Hepatic stellate cell (primary cell): Measurements from ENCODE around the gene DBN1.

Experiments used
- DNase-seq: peaks from one replicate; pipeline ENCODE4 v3.0.0; 2011; ENCODE audit warnings: low spot score

DBN1 gene

DNA sequence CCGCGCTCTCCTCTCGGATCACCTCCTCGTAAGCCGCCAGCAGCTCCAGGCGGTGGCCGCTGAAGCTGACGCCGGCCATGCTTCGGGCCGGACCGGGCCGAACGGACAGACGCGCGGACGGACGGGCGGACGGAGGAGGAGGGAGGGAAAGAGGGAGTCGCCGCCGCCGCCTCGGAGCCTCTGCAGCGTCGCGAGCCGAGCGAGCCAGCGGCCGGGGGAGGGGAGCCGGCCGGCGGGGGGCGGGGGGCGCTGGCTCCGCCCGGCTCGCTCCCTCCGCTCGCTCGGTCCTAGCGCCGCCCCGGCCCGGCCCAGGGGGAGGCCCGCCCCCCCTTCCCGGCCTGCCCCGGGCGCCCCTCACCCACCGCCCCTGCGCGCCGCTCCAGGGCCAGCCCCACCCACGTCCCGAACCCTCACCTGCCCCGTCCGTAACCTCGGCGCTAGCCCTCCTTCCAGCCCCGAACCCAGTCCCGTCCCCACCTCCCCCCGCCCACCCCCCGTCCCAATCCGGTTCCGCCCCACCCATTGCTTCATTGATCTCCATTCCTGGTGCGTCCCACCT is at the start of gene DBN1:
TSS of gene DBN1 (minus strand) at position 192 of the 559 bp plus-strand sequence. CDS start at position 79, 113 bp downstream.
- peak; percentile 89 for DNase-seq

DNA sequence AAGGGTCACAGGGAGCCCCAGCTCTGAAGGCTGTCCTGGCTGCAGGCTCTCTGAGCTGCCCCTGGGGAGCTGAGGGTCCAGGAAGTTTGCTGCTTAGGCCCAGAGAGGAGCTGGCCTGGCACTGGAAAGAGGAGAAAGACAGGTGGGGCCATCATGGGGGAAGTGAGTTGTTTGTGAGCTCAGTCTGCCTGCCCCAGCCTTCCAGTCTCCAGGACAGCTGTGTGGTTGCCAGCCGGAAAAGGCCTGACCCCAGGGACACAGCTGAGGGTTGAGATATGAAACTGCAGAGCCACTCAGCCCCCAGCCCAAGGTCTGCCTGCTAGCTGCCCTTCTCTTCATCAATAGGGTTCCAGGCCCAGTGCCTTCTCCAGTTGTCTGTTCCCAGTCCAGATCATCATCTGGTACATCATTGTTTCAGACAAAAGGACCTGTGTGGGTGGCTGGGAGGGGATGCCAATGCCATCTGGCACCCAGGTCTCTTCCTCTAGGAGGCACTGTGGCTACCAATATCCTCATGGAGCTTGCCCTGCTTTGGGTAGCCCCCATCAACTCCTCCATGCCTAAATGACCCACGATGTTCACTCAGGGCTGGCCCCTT is 47.6 kb upstream of the DBN1 start:
- no peak for DNase-seq

DNA sequence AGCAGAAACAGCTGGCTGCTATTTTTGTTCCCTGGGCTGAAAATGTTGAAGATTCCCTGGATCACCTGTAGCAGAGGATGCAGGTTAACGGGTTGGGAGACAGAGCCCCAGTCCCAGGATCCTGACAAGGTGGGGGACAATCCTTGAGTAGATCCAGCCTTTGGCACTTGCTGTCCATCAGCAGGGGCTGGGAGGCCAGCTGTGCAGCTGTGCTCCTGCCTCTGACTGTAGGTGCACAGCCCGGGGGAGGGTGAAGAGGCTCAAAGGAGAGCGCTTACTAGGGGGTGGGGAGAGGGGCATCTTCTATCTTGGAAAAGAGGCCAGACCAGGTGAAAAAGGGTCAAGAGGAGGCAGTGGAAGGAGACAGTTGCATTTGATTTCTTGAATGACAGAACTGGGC is 46.8 kb upstream of the DBN1 start:
- no peak for DNase-seq

DNA sequence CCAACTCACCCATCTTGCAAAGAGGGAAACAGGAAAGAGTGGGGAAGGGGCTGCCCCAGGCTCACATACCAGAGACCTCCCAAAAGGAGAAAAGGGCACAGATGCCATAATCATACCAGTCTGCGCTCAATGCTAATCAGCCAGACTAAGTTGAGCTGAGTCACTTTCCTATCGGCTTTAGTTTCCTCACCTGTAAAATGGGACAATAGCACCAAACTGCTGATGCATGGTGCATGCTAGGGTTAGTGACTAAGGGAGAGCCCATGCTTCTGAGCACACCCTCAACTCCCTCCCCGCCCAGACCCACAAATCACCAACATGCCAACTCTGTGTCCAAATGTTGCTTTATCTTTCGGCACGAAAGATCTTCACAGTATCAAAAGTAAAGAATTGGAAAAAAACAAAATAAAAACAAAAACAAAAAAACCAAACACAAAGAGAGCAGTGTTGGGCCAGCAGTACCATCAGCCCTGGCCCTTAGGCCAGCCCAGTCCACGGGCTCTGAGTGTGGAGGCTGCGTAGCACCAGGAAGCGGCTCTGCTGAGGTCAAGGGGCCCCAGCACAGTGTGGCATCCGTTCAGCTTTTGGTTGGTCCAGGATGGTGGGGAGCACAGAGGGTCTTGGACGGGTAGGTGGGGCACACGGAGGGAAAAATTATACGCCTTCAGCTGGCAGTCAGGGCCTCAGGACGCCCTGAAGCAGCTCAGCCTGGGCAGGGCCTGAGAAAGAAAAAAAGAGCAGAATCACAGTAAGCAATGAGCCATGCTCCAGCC is 46.2 kb upstream of the DBN1 start:
- no peak for DNase-seq

DNA sequence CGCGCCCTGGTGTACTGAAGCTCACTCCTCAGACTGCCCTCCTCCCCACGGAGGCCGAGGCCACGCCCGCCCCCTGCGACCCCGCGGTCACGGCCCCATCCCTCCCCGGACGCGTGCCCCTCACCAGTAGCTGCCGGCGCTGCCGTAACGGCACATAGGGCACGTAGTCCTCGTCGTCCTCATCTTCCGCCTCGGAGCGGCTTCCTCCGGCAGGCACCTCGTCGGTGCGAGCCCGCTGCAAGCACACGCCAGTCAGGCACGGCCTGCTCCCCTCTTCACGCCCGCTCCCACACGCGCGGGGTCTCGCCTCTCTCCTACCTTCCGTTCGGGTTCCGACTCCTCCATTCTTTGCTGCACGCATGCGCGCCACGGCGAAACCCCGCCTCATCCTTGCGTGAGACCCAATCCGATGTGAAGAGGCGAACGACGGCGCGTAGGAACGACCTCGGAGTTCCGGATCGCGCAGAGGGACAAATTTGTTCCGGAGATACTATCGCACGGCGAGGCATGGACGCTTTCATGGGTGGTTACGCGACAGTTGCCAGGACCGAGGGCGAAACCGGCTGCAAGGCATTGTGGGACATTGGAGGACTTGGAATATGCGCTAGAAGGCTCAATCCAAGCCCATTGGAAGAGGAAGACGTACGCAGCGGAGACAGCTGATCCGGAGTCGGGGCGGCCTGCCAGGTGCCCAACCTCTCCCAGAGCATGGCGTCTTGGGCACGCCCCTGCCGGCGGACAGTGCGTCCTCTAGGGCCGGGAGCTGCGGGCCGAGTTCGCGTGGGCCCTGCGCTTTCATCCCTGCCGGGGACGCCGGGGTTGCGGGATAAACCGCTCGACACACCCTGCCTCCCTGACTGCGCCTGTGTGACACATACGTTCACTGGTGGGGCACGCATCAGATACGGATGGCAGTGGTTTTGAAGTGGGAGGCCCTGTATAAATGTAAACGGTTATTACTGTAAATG is 43.5 kb upstream of the DBN1 start, which contains the start of gene DDX41:
TSS of gene DDX41 (minus strand) at position 361 of the 968 bp plus-strand sequence. CDS start at position 345, 16 bp downstream.
- peak; percentile 99 for DNase-seq

DNA sequence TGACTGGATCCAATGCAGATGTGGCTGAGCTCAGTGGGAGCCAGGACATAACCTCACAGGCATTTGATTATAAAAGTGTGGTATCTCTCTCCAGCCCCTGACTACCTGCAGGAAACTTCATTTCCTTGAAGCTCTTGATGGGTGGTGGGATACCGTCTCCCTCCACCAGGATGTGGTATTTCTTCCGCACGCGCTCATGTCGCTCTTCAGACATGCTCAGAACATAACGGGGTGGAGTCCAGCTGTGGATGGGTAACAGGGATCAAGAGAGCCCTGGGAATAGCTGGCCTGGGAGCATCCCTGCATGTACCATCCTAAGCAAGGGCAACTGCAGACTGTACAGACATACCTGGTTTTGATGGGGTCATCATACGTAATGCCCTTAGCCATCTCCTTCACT is 42.1 kb upstream of the DBN1 start:
- DNase-seq = no peak

DNA sequence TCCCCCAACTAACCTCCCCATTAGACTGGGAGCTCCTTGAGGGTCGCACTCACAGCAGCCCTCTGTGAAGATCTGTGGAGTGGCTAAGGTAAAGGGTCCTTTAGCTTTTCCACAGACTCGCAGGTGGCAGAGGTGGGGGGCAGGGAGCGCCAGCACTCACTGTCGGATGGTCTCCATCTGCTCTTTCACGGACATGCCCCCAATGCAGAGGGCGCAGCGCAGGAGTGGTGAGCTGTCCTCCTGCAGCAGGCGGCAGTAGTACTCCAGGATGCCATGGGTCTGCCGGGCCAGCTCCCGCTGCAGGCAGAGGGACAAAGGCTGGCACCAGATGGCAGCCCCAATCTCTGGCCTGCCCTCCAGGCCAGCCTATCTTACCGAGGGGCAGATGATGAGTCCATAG is 41.1 kb upstream of the DBN1 start:
- no peak for DNase-seq

DNA sequence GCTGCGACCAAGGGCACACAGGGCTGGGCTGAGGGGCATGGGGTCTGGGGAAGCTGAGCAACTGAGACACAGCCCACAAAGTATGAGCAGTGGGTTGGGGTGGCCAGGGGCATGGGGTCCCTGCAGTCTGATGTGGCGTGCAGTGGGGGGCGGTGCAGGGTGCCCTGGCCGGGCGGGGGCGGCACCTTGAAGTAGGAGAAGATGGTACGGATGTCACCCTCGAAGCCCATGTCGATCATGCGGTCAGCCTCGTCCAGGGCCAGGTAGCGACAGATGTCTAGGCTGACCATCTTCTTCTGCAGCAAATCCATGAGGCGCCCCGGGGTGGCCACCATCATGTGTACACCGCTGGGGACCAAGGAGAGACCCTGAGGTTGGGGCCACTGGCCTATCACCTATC is 40.1 kb upstream of the DBN1 start:
- DNase-seq = no peak

DNA sequence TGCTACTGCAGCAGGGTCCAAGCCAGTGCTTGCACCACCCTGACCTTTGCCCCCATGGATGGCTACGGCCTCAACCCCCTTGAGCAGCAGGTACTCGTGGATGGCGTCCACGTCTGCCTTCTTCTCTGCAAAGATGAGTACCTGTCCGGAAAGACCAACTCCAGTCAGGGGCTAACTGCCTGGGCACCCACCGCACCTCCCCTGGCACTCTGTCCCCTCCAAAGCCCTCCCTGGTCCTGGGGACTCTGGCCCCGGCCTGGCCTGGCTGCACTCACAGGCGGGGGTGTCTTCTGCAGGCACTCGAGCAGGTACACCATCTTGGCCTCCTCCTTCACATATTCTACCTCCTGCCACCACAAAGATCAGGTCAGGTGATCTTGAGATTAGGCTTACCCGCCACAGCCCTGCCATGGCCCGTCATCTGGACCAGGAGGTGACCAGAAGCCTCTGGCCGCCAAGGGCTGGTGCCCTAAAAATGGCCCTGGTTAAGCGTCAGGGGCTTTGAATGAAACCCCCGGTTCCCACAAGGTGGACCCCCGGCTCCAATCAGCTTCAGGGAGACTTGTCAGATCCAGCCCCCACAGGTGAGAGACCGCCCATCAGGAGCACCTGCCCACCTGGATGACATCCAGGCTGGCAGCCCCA is 39.4 kb upstream of the DBN1 start:
- no peak for DNase-seq

DNA sequence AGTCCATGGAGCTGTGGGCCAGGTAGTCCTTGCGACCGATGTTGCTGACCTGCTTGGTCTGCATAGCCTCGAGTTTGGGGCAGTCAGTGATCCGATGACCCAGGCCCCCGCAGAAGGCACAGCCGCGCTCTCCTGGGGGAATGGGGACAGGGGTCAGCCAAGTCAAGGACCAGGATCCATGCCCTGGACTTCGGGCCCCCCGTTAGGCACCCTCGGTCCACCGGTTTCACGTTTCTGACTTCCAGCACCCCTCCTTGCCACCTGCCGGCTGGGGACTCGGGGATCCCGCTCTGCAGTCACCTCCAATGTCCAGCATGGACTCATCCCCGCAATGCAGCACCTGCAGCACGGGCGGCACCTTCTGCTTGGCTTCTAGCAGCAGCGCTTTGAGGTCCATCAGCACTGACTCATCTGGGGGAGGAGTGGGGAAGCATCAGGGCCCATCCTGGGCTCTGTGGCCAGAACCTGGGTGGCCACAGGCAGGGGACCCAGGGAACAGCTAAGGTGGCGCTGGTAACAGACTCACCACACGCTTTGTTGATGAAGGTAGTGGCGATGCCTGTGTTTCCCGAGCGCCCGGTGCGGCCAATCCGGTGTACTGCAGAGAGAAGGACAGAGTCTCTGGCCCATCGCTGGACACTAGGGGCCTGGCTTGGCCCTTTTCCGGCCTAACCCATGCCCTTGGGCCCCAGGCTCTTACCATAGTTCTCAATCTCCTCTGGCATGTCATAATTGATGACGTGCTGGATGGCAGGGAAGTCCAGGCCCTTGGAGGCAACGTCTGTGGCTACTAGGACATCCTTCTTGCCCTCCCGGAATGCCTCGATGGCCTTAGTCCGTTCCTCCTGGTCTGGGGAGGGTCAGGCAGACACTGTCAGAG is 38.6 kb upstream of the DBN1 start:
- DNase-seq = no peak

DNA sequence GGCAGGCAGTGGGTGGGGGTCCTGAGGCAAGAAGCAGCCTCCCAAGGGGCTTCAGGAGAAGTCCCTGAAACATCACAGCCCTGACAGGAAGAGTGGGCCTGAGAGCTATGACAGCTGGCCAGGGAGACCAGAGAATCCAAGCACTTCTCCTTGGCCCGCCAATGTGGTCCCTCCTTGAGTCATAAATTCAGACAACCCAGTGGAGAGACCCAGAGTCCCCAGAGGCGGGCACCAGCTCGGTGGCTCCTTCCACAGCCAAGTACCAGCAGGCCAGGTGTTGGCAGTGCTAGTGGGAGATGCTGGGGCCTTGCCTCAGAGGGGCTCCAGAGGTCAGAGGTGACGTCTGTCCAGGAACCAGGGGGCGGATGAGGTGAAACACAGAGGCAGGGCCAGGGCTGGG is 37.7 kb upstream of the DBN1 start:
- no peak for DNase-seq

DNA sequence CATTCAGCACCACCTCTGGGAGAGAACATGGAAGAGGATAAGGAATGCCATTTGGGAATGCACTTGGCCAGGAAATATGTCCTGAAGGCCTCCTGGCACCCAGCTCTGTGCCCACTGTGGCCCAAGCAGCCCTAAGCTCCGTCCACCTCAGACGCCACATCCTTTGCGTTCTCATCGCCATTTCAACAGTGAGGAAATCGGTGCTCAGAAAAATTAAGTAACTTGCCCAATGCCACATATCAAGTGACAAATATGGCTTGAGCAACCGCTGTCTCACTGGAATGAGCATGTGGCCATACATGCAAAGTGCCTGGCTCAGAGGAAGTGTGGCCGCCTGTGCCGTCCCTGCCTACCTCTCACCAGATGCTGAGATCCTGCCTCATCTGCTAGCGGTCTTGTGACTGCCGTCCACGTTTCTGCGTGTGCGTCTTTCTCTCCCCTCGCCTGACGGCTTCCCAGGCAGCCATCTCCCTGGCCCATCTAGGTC is 37.2 kb upstream of the DBN1 start:
- no peak for DNase-seq

DNA sequence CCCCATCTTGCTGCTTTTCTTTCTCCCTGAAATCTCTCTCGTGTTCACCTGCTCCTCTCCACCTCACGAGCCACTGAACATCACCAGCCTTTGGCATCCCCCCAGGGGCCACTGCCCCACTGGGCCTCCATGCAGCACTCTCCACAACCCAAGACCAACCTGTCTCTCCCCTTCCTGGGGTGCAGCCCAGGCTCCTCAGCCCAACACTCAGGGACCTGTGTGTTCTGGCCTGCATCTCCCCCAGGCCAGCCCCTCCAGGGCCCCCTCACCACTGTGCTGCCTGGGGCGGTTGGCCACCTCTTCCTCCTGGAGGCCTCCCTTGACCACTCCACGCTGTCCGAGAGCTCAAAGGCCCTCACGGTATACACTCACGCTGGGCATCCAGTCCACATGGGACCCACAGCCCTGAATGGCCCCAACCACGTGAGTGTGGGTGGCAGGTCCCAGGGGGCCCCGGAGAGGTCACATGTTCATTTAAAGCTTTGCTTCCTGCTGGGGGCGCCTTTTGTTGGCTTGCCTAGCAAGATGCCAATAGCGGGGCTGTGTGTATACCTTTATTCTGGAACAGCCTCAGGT is 36.6 kb upstream of the DBN1 start:
- no peak for DNase-seq

DNA sequence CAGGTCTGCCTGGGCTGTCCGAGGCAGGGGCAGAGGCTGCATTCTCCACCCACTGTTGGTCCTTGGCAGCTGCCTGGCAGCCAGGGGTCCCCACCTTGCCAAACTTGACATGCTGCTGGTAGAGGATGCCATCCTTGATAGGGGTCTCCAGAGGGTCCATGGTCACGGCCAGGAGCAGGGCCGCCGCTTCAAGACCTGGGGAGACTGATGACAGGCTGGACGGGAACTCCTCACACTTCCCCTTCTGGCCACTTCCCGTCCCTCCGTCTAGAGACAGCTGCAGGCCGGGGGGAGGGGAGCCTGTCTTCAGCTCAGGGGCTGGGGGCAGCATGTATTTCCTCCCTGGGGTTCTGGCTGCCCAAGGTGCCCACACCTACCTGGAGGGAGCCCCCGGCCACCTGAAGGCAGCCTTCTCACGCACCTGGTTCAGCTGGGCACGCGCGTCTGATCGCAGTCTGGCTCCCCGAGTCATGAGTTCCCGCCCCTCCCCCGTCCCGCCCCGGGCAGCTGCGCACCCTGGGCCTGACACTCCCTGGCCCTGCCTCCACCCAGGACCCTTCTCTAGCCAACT is 36.0 kb upstream of the DBN1 start, which contains the start of gene DOK3:
TSS of gene DOK3 (minus strand) at position 446 of the 571 bp plus-strand sequence. CDS start at position 160, 286 bp downstream.
- DNase-seq = no peak

DNA sequence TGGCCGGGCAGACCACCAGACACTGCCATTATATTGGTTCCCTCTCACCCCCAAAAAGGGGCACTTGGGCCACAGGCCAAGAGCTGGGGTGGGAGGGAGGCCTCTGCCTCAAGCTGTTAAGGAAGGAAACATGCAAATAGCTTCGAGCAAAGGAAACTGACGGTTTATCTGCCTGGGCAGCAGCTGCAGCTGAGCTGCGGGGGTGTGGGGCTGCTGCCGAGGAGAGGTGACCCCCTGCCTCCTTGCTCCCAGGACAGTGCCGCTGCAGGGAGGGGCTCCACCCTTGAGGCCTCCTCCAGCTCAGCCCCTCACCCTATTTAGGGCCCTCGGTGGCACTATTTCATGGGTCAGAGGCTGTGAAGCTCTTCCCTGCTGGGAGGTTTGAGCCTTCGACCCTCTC is 35.4 kb upstream of the DBN1 start:
- DNase-seq = no peak

DNA sequence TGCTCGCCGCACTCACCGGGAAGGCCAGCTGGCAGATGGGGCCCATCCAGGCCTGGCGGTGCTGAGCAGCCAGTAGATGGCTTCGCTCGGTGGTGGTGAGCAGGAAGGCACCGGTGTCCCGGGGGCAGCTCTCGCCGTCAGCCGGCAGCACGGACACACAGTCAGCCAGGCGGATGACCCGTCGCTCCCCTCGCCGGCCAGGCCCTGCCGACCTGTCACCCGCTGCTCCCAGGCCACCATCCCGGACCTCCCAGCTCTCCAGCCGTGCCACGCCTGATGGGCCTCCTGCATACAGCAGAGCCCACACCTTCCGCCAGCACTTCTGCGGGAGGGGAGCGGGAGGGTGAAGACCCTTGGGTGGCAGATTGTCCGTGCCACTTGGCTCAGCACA is 34.8 kb upstream of the DBN1 start:
- no peak for DNase-seq

DNA sequence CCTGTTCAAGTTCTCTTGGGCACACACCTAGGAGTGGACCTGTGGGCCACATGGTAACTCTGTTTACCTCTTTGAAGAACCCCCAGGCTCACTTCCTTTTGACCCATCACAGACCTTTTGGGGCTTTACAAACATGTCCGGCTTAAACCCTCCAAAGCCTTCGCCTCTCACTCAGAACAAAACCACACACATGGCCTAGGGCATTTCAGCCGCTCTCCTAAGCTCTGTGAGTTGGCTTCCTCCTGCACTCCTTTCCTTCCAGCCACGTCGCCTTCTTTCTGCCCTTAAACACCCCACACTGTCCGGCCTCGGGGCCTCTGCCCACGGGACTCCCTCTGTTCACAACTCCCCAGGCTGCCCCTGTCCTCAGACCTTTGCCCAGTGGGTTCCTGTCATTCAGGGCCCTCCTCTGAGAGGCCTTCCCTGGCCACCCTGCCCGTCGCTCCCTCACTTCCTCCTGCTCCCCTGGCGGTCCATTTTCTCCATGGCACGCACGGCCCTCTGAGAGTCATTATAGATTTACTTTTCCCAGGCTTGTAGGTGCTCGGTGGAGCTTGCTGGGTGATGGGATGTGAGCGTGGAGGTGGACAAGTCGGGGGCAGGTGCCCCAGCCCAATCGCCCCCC is 34.3 kb upstream of the DBN1 start:
- DNase-seq = no peak

DNA sequence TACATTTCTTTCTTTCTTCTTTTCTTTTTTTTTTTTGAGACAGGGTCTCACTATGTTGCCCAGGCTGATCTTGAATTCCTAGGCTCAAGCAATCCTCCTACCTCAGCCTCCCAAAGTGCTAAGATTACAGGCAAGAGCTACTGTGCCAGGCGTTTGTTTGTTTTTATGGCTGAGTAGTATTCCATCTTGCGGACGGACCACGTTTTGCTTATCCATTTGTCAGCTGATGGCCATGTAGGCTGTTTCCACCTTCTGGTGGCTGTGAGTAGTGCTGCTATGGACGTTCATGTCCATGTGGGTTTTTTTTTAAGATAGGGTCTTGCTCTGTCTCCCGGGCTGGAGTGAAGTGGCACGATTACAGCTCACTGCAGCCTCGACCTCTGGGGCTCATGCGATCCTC is 33.7 kb upstream of the DBN1 start:
- DNase-seq = no peak

DNA sequence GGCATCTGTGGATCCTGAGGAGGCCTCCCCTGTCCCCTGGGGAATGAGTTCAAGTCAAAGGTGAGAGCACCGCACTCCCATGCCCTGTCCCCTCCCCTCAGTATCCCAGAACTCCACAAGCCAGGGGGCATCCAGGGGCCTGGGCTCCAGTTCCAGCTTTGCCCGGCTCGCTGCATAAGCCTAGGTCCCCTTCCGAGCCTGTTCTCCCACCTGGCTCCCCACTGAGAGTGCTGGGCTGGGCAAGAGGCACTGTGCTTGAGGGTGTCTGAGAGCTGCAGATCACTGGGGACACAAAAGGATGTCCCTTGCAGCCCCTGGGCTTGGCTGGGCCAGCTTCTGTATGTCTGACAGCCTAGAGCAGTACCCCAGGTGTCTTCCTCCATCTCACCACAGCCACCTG is 31.6 kb upstream of the DBN1 start:
- DNase-seq = no peak
